HEK293T (cell line): ENCODE data around the gene MIP.

Experiments used
- CTCF ChIA-PET: fragments of 350-600 bp; formaldehyde crosslinking; extraction: SDS; loops from one replicate; lab custom pipeline; 2021; ENCODE audit warnings: antibody characterized with exemption, inconsistent platforms; lab: Yijun Ruan, JAX
- POLR2A ChIA-PET: fragments of 350-600 bp; formaldehyde crosslinking; extraction: SDS; loops from one replicate; lab custom pipeline; 2020; ENCODE audit warnings: antibody characterized with exemption, inconsistent platforms; lab: Yijun Ruan, JAX
- DNase-seq: peaks from one replicate; pipeline ENCODE4 v3.0.0; 2012; ENCODE audit warnings: mixed read lengths; ENCODE audit errors: extremely low spot score
- ARNT ChIP-seq: fragments of 450-650 bp; IDR thresholded peaks from 2 replicates; pipeline ENCODE4 v1.6.1; 2017; ENCODE audit warnings: mild to moderate bottlenecking
- BHLHE40 ChIP-seq: fragments of 450-650 bp; IDR thresholded peaks from 2 replicates; pipeline ENCODE4 v1.6.1; 2016; ENCODE audit warnings: mild to moderate bottlenecking, moderate library complexity, borderline replicate concordance
- CTBP1 ChIP-seq: fragments of 450-650 bp; IDR thresholded peaks from 2 replicates; pipeline ENCODE4 v1.6.1; 2016; ENCODE audit warnings: borderline replicate concordance
- ELF4 ChIP-seq: fragments of 450-650 bp; IDR thresholded peaks from 2 replicates; pipeline ENCODE4 v1.6.1; 2017; ENCODE audit warnings: antibody characterized with exemption
- FOXA1 ChIP-seq: fragments of 450-650 bp; IDR thresholded peaks from 2 replicates; pipeline ENCODE4 v1.6.1; 2016; ENCODE audit warnings: mild to moderate bottlenecking
- FOXK2 ChIP-seq: fragments of 450-650 bp; IDR thresholded peaks from 2 replicates; pipeline ENCODE4 v1.6.1; 2016; ENCODE audit warnings: mild to moderate bottlenecking
- FOXM1 ChIP-seq: fragments of 450-650 bp; IDR thresholded peaks from 2 replicates; pipeline ENCODE4 v1.6.1; 2017; ENCODE audit warnings: mild to moderate bottlenecking, borderline replicate concordance
- HDGF ChIP-seq: fragments of 450-650 bp; IDR thresholded peaks from 2 replicates; pipeline ENCODE4 v1.6.1; 2017; ENCODE audit warnings: antibody characterized with exemption, borderline replicate concordance
- L3MBTL2 ChIP-seq: fragments of 450-650 bp; conservative IDR thresholded peaks from 2 replicates; pipeline ENCODE4 v1.6.1; 2016; ENCODE audit warnings: mild to moderate bottlenecking
- LEF1 ChIP-seq: fragments of 450-650 bp; IDR thresholded peaks from 2 replicates; pipeline ENCODE4 v1.6.1; 2017; ENCODE audit warnings: mild to moderate bottlenecking, borderline replicate concordance
- NFRKB ChIP-seq: fragments of 450-650 bp; IDR thresholded peaks from 2 replicates; pipeline ENCODE4 v1.6.1; 2016; ENCODE audit warnings: mild to moderate bottlenecking, moderate library complexity
- PKNOX1 ChIP-seq: fragments of 450-650 bp; IDR thresholded peaks from 2 replicates; pipeline ENCODE4 v1.6.1; 2016
- SP1 ChIP-seq: fragments of 450-650 bp; IDR thresholded peaks from 2 replicates; pipeline ENCODE4 v1.6.1; 2017
- SUZ12 ChIP-seq: fragments of 450-650 bp; IDR thresholded peaks from 2 replicates; pipeline ENCODE4 v1.6.1; 2016; ENCODE audit warnings: mild to moderate bottlenecking
- TARDBP ChIP-seq: fragments of 450-650 bp; IDR thresholded peaks from 2 replicates; pipeline ENCODE4 v1.6.1; 2016
- ZNF384 ChIP-seq: fragments of 450-650 bp; IDR thresholded peaks from 2 replicates; pipeline ENCODE4 v1.6.1; 2016

MIP gene

GRCh38 chr12:56488041-56488955 lies 33.8 kb upstream of the MIP start, which contains the start of gene GLS2:
Gene GLS2 (minus strand): TSS chr12:56488161. CDS start chr12:56488118, 43 bp downstream.
- TF ChIP-seq L3MBTL2 (peak; percentile 99), TARDBP (no peak), PKNOX1 (peak; percentile 96), CTBP1 (no peak)
- CTCF ChIA-PET, result no interaction called here
- peak; percentile 81 for DNase-seq
- POLR2A ChIA-PET, result interaction anchor here (0.8 to 1.2 kb wide), 3 partner anchors 15 to 128 kb away, joined by 3 read pairs; partner anchors contain the start of gene STAT2

- ChIA-PET CTCF (no interaction called here), POLR2A (no interaction called here)
- TF ChIP-seq ARNT (no peak), FOXM1 (no peak), SUZ12 (no peak), ZNF384 (no peak), NFRKB (no peak), HDGF (no peak), FOXA1 (no peak), CTBP1 (no peak), FOXK2 (no peak), SP1 (no peak), PKNOX1 (no peak), L3MBTL2 (no peak)
Measured at GRCh38 chr12:56487448-56488040, 33.1 kb upstream of the MIP start.

GRCh38 chr12:56486694-56487093 lies 32.2 kb upstream of the MIP start:
- CTCF ChIA-PET, result no interaction called here
- TF ChIP-seq ELF4 (no peak), SP1 (no peak)
- DNase-seq, result no peak
- POLR2A ChIA-PET, result no interaction called here

More at GRCh38 chr12:56487448-56488040, 33.1 kb upstream of the MIP start:
- peak; percentile 12 for DNase-seq

GRCh38 chr12:56484566-56484965 lies 30.1 kb upstream of the MIP start:
- CTCF ChIA-PET, result no interaction called here
- POLR2A ChIA-PET, result no interaction called here
- DNase-seq, result no peak
- no peak for TF ChIP-seq BHLHE40
- no peak for TF ChIP-seq SUZ12
- no peak for TF ChIP-seq TARDBP
- no peak for TF ChIP-seq CTBP1

- ChIA-PET POLR2A (interaction anchor here (0.6 kb wide), 1 partner anchor 385 kb away, joined by 3 read pairs; no protein-coding TSS in a partner anchor), CTCF (no interaction called here)
- no peak for DNase-seq
- no peak for TF ChIP-seq FOXK2
- no peak for TF ChIP-seq LEF1
- TF ChIP-seq SUZ12, result no peak
- no peak for TF ChIP-seq BHLHE40
- no peak for TF ChIP-seq FOXA1
- TF ChIP-seq ZNF384, result no peak
- TF ChIP-seq FOXM1, result no peak
- TF ChIP-seq ARNT, result no peak
- no peak for TF ChIP-seq PKNOX1
- no peak for TF ChIP-seq HDGF
- TF ChIP-seq SP1, result no peak
- no peak for TF ChIP-seq TARDBP
Measured at GRCh38 chr12:56479625-56480024, 25.2 kb upstream of the MIP start.

- DNase-seq, result no peak
- TF ChIP-seq ZNF384 (no peak), ARNT (no peak), L3MBTL2 (no peak), SUZ12 (no peak)
- ChIA-PET POLR2A (interaction anchor here (0.5 to 1.3 kb wide), 3 partner anchors 8 to 162 kb away, joined by 3 read pairs; partner anchors contain the start of gene CNPY2), CTCF (no interaction called here)
Measured at GRCh38 chr12:56477521-56478225, 23.2 kb upstream of the MIP start.
